ENCODE measurements around the gene ASXL2.

The ASXL2 gene

GRCh38 chr2:25698752-25699151 is 179.5 kb downstream of the ASXL2 start:
- no peak overlapping the region for H3K27ac ChIP-seq
- TF ChIP-seq, protein P1, sequence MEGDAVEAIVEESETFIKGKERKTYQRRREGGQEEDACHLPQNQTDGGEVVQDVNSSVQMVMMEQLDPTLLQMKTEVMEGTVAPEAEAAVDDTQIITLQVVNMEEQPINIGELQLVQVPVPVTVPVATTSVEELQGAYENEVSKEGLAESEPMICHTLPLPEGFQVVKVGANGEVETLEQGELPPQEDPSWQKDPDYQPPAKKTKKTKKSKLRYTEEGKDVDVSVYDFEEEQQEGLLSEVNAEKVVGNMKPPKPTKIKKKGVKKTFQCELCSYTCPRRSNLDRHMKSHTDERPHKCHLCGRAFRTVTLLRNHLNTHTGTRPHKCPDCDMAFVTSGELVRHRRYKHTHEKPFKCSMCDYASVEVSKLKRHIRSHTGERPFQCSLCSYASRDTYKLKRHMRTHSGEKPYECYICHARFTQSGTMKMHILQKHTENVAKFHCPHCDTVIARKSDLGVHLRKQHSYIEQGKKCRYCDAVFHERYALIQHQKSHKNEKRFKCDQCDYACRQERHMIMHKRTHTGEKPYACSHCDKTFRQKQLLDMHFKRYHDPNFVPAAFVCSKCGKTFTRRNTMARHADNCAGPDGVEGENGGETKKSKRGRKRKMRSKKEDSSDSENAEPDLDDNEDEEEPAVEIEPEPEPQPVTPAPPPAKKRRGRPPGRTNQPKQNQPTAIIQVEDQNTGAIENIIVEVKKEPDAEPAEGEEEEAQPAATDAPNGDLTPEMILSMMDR (conservative IDR thresholded peaks at IDR 0.05) = no peak

- TF ChIP-seq, protein P1 (conservative IDR thresholded peaks at IDR 0.05) = no peak
- no peak overlapping the region for H3K27ac ChIP-seq
These were observed 180.5 kb downstream of the ASXL2 start for GRCh38 chr2:25697559-25698341.

- TF ChIP-seq, protein P1 (conservative IDR thresholded peaks at IDR 0.05) = no peak
- H3K27ac ChIP-seq = no peak overlapping the region
These were observed 185.4 kb downstream of the ASXL2 start for GRCh38 chr2:25692737-25693445.

DNA sequence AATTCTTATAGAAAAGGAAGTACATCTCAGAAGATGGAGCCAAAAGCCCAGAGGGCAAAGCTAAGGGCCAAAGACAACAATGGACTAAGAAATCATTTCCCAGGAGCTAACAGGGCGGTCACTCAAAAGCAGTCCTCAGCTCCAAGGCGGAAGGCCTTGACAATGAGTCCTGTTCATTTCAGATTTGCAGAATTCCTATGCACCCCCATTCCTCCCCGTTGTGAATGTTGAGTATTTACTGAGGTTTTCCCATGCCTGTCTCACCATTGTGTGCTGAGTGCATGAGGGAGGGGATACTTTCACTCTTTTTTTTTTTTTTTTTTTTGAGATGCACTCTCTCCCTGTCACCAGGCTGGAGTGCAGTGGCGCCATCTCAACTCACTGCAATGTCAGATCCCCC is 186.1 kb downstream of the ASXL2 start:
- TF ChIP-seq, protein P1 (conservative IDR thresholded peaks at IDR 0.05) = no peak
- H3K27ac ChIP-seq = peak overlapping the region; percentile 35; the same call in 1 of the 2 replicates

GRCh38 chr2:25690058-25690457 is 188.2 kb downstream of the ASXL2 start:
- no peak overlapping the region for H3K27ac ChIP-seq
- TF ChIP-seq, protein P1 (conservative IDR thresholded peaks at IDR 0.05) = no peak

DNA sequence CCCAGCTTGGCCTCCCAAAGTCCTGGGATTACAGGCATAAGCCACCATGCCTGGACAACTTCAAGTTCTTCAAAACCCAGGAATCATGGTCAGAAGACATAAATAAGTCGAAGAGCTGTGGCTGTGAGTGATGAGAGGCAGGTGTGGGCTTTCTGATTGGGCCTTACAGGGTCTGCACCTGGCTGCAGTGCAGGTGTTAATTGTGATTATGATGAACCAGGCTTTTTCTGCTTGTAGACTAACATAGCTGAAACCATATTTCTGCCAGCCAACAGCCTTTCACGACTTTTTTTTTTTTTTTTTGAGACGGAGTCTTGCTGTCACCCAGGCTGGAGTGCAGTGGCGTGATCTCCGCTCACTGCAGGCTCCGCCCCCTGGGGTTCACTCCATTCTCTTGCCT is 190.1 kb downstream of the ASXL2 start:
- TF ChIP-seq, protein P1 (conservative IDR thresholded peaks at IDR 0.05) = no peak
- H3K27ac ChIP-seq = no peak overlapping the region

DNA sequence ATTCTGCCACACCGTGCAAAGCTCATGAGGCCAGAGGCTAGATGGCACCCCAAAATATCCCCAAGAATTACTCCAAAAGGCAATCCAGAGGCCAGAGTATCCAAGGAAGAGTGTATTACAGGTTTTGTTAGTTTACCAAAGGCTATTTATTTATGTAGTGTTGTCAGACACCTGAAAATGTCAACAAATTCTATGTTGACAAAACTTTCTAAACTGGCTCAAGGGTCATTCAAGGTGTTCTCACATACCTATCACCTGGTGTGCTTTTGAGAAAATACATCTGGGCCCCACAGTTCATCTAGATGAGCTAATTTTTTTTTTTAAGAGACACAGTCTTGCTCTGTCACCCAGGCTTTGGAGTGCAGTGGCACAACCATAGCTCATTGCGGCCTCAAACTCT is 192.5 kb downstream of the ASXL2 start:
- no peak overlapping the region for H3K27ac ChIP-seq
- TF ChIP-seq, protein P1 (conservative IDR thresholded peaks at IDR 0.05) = no peak
